ENCODE measurements around the gene BCORL1. TPM values are rescaled to one million over a fixed set of nuclear protein-coding genes. Genes with fewer than 3 reads are reported as not detected.

The BCORL1 gene
- total RNA-seq, 1 donor = 1.4 TPM

DNA sequence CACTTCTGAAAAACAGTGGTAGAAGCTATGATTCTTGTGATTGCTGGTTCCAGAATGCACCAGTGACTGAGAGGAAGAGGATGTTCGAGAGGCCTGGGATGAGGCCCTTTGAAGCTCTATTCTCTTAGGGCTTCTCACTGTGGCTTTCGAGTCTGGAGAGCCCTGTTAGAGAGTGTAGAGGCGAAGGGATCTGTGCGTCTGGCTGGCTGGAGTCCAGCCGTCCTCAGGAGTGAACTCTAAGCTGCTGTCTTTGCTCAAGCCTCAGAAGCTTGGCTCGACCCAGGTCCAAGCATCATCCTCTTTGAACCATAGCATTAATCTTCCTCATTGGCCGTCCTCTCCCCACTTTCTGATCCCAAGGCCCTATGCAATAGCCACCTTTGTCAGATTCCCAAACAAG, 76.2 kb downstream of the BCORL1 start:
- Histone ChIP-seq H3K27ac (ENCODE audit: low read depth, low read length) (no peak overlapping the region), H3K27me3 (ENCODE audit: insufficient read depth, low read length) (no peaks in the 10 kb centered on the region), H3K9me3 (ENCODE audit: low read depth, low read length) (no peaks in the 10 kb centered on the region), H3K36me3 (ENCODE audit: insufficient read depth, low read length) (peaks cover 6% of the 10 kb centered on the region), H4K20me1 (ENCODE audit: insufficient read depth, low read length) (no peaks in the 10 kb centered on the region), H2AFZ (ENCODE audit: low read length) (no peak overlapping the region), H3K4me1 (ENCODE audit: insufficient read depth, low read length) (no peaks in the 10 kb centered on the region), H3K79me2 (ENCODE audit: insufficient read depth, low read length) (no peaks in the 10 kb centered on the region), H3K4me2 (ENCODE audit: insufficient read depth, low read length) (no peak overlapping the region), H3K4me3 (ENCODE audit: insufficient read depth, low read length) (no peak overlapping the region)
- no peak for DNase-seq (ENCODE audit: insufficient read length, low spot score, missing footprints)
- TF ChIP-seq, protein P1, sequence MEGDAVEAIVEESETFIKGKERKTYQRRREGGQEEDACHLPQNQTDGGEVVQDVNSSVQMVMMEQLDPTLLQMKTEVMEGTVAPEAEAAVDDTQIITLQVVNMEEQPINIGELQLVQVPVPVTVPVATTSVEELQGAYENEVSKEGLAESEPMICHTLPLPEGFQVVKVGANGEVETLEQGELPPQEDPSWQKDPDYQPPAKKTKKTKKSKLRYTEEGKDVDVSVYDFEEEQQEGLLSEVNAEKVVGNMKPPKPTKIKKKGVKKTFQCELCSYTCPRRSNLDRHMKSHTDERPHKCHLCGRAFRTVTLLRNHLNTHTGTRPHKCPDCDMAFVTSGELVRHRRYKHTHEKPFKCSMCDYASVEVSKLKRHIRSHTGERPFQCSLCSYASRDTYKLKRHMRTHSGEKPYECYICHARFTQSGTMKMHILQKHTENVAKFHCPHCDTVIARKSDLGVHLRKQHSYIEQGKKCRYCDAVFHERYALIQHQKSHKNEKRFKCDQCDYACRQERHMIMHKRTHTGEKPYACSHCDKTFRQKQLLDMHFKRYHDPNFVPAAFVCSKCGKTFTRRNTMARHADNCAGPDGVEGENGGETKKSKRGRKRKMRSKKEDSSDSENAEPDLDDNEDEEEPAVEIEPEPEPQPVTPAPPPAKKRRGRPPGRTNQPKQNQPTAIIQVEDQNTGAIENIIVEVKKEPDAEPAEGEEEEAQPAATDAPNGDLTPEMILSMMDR (IDR thresholded peaks at IDR 0.05; ENCODE audit: extremely low read depth, low read depth, low read length) = no peak

DNA sequence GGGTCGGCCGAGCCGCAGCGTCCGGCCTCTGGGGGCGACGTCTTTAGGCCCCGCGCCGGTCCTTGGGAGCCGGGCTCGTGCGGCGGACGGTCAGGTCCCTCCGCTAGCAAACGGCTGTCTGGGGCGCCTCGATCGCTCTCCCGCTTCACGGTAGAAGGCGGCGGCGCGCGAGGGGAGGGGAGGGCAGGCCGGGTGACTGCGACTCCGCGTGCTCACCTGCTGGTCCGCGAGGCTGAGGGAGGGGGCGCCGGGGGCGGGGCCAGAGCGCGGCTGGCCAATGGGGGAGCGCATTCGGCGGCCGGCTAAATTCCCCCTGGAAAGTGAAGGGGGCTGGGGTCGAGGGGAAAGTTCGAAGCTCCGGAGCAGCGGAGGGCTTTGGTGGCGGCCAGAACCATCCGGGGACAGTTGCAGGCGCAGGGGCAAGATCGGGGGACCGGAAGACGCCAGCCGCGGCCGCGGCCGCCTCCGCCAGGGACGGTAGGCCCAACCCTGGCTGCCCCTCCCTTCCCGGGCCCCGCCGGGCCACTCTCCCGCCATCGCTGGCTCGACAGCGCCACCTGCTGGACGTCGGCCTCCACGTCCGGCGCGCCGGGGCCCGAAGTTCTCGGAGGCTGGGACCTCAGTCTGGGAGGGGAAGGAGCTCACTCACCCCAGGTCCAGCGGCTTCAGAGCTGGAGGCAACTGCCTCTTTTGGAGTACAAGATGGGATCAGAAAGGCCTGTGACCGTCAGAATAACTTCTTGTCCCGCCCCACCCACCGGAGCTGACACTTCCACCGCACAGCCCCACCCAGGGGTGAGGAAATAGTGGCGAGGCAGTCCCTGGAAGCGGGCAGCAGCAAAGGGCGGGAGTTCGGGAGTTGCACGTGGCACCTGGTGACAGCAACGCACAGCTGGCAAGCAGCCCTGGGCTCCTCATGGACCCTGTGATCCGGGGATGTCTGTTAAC, 78.0 kb downstream of the BCORL1 start:
- H2AFZ ChIP-seq (ENCODE audit: low read length) = peak overlapping the region; percentile 51
- H3K4me2 ChIP-seq (ENCODE audit: insufficient read depth, low read length) = peak overlapping the region; percentile 80
- TF ChIP-seq, protein P1 (IDR thresholded peaks at IDR 0.05; ENCODE audit: extremely low read depth, low read depth, low read length) = peak; percentile 59
- H3K36me3 ChIP-seq (ENCODE audit: insufficient read depth, low read length) = no peaks in the 10 kb centered on the region
- H3K9me3 ChIP-seq (ENCODE audit: low read depth, low read length) = no peaks in the 10 kb centered on the region
- H3K4me3 ChIP-seq (ENCODE audit: insufficient read depth, low read length) = peak overlapping the region; percentile 71
- H3K27me3 ChIP-seq (ENCODE audit: insufficient read depth, low read length) = no peaks in the 10 kb centered on the region
- no peaks in the 10 kb centered on the region for H4K20me1 ChIP-seq (ENCODE audit: insufficient read depth, low read length)
- peak; percentile 99 for DNase-seq (ENCODE audit: insufficient read length, low spot score, missing footprints)
- H3K4me1 ChIP-seq (ENCODE audit: insufficient read depth, low read length) = no peaks in the 10 kb centered on the region
- H3K27ac ChIP-seq (ENCODE audit: low read depth, low read length) = no peak overlapping the region
- H3K79me2 ChIP-seq (ENCODE audit: insufficient read depth, low read length) = no peaks in the 10 kb centered on the region

DNA sequence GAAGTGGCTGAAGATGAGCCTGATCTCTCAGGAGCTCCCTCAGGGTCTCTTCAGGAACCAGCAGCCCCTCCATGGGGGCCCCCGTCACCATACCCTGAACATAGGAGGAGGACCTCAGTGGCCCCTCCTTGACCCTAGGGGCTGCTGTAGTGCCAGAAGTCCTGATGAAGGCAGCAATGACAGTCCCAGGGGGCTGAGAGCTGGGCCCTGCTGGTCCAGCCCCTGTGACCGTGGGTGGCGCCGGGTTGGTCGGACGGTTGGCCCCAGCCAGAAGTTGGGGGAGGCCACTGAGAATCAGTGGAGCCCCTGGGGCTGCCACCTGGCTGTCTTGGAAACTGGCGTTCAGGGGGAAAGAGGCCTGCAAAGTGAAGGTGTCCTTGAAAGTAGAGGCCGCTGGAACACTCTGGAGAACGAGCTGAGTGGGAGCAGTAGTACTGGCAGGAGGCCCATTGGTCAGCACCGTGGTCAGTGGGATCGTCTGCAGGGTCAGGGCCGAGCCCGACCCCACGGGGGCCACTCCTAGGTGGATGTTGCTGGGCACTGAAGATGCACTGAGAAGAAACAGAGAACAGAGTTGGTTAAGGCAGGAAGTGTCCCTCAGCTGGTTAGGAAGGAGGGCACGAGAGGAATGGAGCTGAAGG, 84.7 kb downstream of the BCORL1 start:
- DNase-seq (ENCODE audit: insufficient read length, low spot score, missing footprints) = peak; percentile 72
- no peak overlapping the region for H3K4me3 ChIP-seq (ENCODE audit: insufficient read depth, low read length)

More for the DNA sequence above, 84.7 kb downstream of the BCORL1 start:
- Histone ChIP-seq H2AFZ (ENCODE audit: low read length) (no peak overlapping the region), H4K20me1 (ENCODE audit: insufficient read depth, low read length) (peaks cover 3% of the 10 kb centered on the region), H3K27ac (ENCODE audit: low read depth, low read length) (no peak overlapping the region), H3K4me2 (ENCODE audit: insufficient read depth, low read length) (no peak overlapping the region), H3K36me3 (ENCODE audit: insufficient read depth, low read length) (peaks cover 7% of the 10 kb centered on the region), H3K79me2 (ENCODE audit: insufficient read depth, low read length) (no peaks in the 10 kb centered on the region), H3K4me1 (ENCODE audit: insufficient read depth, low read length) (no peaks in the 10 kb centered on the region), H3K27me3 (ENCODE audit: insufficient read depth, low read length) (no peaks in the 10 kb centered on the region), H3K9me3 (ENCODE audit: low read depth, low read length) (no peaks in the 10 kb centered on the region)
- TF ChIP-seq, protein P1 (IDR thresholded peaks at IDR 0.05; ENCODE audit: extremely low read depth, low read depth, low read length) = no peak

All from osteoblast (primary cell).